ENCODE measurements around the gene PPFIA1. TPM values are rescaled to one million over a fixed set of nuclear protein-coding genes. Genes with fewer than 3 reads are reported as not detected.

The PPFIA1 gene
- total and polyA plus RNA-seq, 2 of the 13 experiments (the other 11 are each of a cell fraction or from before 2014, with no cell fraction given), result 29.9 to 45.2 TPM

DNA sequence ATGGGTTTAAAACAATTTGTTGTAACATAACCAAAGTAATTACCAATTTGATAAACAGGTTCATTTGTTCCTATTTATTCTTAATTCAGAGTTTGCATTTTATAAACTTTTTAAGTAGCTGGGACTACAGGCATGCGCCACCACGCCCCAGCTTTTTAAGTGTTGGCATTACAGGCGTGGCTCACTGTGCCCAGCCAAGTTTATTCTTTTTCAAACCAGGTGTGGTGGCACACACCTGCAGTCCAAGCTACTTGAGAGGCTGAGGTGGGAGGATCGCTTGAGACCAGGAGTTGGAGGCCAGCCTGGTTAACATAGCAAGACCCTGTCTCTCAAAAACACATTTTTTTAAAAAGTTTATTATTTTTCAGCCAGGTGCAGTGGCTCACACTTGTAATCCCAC is 19.1 kb downstream of the PPFIA1 start (continued):
- TF ChIP-seq ZNF205 (CRISPR knock-in tag; IDR thresholded peaks at IDR 0.05), result no peak
- TF ChIP-seq, protein P1, sequence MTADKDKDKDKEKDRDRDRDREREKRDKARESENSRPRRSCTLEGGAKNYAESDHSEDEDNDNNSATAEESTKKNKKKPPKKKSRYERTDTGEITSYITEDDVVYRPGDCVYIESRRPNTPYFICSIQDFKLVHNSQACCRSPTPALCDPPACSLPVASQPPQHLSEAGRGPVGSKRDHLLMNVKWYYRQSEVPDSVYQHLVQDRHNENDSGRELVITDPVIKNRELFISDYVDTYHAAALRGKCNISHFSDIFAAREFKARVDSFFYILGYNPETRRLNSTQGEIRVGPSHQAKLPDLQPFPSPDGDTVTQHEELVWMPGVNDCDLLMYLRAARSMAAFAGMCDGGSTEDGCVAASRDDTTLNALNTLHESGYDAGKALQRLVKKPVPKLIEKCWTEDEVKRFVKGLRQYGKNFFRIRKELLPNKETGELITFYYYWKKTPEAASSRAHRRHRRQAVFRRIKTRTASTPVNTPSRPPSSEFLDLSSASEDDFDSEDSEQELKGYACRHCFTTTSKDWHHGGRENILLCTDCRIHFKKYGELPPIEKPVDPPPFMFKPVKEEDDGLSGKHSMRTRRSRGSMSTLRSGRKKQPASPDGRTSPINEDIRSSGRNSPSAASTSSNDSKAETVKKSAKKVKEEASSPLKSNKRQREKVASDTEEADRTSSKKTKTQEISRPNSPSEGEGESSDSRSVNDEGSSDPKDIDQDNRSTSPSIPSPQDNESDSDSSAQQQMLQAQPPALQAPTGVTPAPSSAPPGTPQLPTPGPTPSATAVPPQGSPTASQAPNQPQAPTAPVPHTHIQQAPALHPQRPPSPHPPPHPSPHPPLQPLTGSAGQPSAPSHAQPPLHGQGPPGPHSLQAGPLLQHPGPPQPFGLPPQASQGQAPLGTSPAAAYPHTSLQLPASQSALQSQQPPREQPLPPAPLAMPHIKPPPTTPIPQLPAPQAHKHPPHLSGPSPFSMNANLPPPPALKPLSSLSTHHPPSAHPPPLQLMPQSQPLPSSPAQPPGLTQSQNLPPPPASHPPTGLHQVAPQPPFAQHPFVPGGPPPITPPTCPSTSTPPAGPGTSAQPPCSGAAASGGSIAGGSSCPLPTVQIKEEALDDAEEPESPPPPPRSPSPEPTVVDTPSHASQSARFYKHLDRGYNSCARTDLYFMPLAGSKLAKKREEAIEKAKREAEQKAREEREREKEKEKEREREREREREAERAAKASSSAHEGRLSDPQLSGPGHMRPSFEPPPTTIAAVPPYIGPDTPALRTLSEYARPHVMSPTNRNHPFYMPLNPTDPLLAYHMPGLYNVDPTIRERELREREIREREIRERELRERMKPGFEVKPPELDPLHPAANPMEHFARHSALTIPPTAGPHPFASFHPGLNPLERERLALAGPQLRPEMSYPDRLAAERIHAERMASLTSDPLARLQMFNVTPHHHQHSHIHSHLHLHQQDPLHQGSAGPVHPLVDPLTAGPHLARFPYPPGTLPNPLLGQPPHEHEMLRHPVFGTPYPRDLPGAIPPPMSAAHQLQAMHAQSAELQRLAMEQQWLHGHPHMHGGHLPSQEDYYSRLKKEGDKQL (CRISPR knock-in tag; IDR thresholded peaks at IDR 0.05; ENCODE audit: low read depth), result no peak

DNA sequence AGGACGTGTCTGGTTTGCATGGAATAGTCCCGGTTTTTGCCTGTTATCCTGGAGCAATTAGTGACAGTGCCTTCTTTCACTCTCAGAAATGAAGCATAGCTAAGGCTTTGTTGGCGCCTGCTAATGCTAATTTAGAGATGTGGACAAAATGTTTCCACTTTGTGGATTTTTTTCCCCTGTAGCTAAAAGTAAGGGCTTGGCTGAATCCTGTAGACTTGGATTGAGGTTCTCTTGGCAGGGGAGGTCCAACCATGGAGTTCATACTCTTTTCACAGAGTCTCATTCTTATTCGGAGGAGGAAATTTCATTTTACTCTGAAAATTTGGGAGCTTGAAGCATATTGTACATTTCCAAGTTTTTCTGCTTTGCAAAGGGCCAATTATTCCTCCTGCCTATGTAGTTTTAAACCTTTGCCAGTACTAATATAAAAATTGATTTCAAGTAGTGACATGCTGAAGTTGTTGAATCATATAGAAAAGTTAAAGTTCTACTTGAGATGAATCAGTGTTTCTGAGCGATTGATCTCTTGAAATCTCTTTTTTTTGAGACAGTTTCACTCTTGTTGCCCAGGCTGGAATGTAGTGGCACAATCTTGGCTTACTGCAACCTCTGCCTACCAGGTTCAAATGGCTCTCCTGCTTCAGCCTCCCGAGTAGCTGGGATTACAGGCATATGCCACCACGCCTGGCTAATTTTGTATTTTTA is 20.0 kb downstream of the PPFIA1 start:
- no peak overlapping the region for H3K9ac ChIP-seq (ENCODE audit: insufficient read depth, low read depth, low read length)
- H3K4me1 ChIP-seq (ENCODE audit: insufficient read depth, low read length), result peaks cover 5% of the 10 kb centered on the region; the same call in 1 of the 2 replicates
- no peaks in the 10 kb centered on the region for H4K20me1 ChIP-seq (ENCODE audit: insufficient read depth, low read length)
- peaks cover 2% of the 10 kb centered on the region for H3K79me2 ChIP-seq (ENCODE audit: insufficient read depth, low read length)
- no TSS peak for BruUV-seq (replicated peaks)
- in situ Hi-C loops (cut with HindIII; ENCODE audit: extremely low pct_ligation_motif_present, low pct_unique_long_range_greater_than_20kb), result no loop called here
- no peak overlapping the region for H3K27ac ChIP-seq (ENCODE audit: extremely low read length, insufficient read depth, low read length)
- no peak overlapping the region for H3K4me2 ChIP-seq (ENCODE audit: low read depth, low read length)
- H3K36me3 ChIP-seq (replicated peaks in 1 of 2; ENCODE audit: control insufficient read depth in 1 of 2, insufficient read depth in 2 of 2, low read length in 2 of 2), result peaks cover 8 to 57% of the 10 kb centered on the region in 2 experiments
- intact Hi-C loops (cut with micrococcal nuclease; ENCODE audit: unreplicated experiment), result no loop called here
- ATAC-seq (no peak), DNase-seq (ENCODE audit: low spot score) (no peak), FAIRE-seq (no peak)
- no peaks in the 10 kb centered on the region for H3K9me3 ChIP-seq (ENCODE audit: low read length)
- no peak overlapping the region for H2AFZ ChIP-seq (ENCODE audit: low read length)
- 96% methylated on average over 7 of the region's 7 CpGs for WGBS (ENCODE audit: low lambda C conversion rate)
- ChIA-PET CTCF (ENCODE audit: low intra/inter-chr PET ratio, low total read pairs) (no interaction called here), POLR2A (interaction anchor here (1.4 kb wide), 1 partner anchor 13 kb away, joined by 3 read pairs; no protein-coding TSS in a partner anchor)
- no peak overlapping the region for H3K4me3 ChIP-seq (replicated peaks in 1 of 3; ENCODE audit: insufficient read depth in 1 of 3, low read depth in 2 of 3, low read length in 3 of 3)
- H3K27me3 ChIP-seq (ENCODE audit: control insufficient read depth in 1 of 2, insufficient read depth in 2 of 2, low read length in 2 of 2), result no peaks in the 10 kb centered on the region
- no peak for TF ChIP-seq NFKBIZ (CRISPR knock-in tag; IDR thresholded peaks at IDR 0.05)
- no peak for TF ChIP-seq HNF4G (IDR thresholded peaks at IDR 0.05; ENCODE audit: borderline replicate concordance, low read depth, low read length)
- no peak for TF ChIP-seq HNF4G (CRISPR knock-in tag; IDR thresholded peaks at IDR 0.05; ENCODE audit: borderline replicate concordance, low read depth)
- TF ChIP-seq, protein P2, sequence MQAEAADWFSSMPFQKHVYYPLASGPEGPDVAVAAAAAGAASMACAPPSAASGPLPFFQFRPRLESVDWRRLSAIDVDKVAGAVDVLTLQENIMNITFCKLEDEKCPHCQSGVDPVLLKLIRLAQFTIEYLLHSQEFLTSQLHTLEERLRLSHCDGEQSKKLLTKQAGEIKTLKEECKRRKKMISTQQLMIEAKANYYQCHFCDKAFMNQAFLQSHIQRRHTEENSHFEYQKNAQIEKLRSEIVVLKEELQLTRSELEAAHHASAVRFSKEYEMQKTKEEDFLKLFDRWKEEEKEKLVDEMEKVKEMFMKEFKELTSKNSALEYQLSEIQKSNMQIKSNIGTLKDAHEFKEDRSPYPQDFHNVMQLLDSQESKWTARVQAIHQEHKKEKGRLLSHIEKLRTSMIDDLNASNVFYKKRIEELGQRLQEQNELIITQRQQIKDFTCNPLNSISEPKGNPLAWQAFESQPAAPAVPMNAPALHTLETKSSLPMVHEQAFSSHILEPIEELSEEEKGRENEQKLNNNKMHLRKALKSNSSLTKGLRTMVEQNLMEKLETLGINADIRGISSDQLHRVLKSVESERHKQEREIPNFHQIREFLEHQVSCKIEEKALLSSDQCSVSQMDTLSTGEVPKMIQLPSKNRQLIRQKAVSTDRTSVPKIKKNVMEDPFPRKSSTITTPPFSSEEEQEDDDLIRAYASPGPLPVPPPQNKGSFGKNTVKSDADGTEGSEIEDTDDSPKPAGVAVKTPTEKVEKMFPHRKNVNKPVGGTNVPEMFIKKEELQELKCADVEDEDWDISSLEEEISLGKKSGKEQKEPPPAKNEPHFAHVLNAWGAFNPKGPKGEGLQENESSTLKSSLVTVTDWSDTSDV (CRISPR knock-in tag; IDR thresholded peaks at IDR 0.05), result no peak
- no peak for TF ChIP-seq ADNP (CRISPR knock-in tag; IDR thresholded peaks at IDR 0.05)
- TF ChIP-seq NFIC (IDR thresholded peaks at IDR 0.05; ENCODE audit: low read length), result no peak
- TF ChIP-seq, protein P3, sequence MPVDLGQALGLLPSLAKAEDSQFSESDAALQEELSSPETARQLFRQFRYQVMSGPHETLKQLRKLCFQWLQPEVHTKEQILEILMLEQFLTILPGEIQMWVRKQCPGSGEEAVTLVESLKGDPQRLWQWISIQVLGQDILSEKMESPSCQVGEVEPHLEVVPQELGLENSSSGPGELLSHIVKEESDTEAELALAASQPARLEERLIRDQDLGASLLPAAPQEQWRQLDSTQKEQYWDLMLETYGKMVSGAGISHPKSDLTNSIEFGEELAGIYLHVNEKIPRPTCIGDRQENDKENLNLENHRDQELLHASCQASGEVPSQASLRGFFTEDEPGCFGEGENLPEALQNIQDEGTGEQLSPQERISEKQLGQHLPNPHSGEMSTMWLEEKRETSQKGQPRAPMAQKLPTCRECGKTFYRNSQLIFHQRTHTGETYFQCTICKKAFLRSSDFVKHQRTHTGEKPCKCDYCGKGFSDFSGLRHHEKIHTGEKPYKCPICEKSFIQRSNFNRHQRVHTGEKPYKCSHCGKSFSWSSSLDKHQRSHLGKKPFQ (CRISPR knock-in tag; IDR thresholded peaks at IDR 0.05; ENCODE audit: insufficient replicate concordance), result no peak
- TF ChIP-seq, protein P4, sequence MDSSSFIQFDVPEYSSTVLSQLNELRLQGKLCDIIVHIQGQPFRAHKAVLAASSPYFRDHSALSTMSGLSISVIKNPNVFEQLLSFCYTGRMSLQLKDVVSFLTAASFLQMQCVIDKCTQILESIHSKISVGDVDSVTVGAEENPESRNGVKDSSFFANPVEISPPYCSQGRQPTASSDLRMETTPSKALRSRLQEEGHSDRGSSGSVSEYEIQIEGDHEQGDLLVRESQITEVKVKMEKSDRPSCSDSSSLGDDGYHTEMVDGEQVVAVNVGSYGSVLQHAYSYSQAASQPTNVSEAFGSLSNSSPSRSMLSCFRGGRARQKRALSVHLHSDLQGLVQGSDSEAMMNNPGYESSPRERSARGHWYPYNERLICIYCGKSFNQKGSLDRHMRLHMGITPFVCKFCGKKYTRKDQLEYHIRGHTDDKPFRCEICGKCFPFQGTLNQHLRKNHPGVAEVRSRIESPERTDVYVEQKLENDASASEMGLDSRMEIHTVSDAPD (CRISPR knock-in tag; IDR thresholded peaks at IDR 0.05), result no peak

Data from HepG2 (cell line).